Measurements from ENCODE around the gene CAP2.

GRCh38 chr6:17486680-17487079 is 93.3 kb downstream of the CAP2 start:
- TF ChIP-seq POLR2AphosphoS5 (IDR thresholded peaks at IDR 0.05) (no peak), CTCF (IDR thresholded peaks at IDR 0.05) (no peak)

Data from breast epithelium (tissue), 3 donors.